CD4-positive, alpha-beta T cell treated with Interferon gamma for 1 hour (primary cell): ENCODE results near the gene FANCG.

Source experiments
- DNase-seq: peaks from one replicate; pipeline ENCODE4 v3.0.0-alpha.2; 2020

FANCG gene

GRCh38 chr9:35057271-35057620 is 22.5 kb downstream of the FANCG start:
- no peak for DNase-seq

DNA sequence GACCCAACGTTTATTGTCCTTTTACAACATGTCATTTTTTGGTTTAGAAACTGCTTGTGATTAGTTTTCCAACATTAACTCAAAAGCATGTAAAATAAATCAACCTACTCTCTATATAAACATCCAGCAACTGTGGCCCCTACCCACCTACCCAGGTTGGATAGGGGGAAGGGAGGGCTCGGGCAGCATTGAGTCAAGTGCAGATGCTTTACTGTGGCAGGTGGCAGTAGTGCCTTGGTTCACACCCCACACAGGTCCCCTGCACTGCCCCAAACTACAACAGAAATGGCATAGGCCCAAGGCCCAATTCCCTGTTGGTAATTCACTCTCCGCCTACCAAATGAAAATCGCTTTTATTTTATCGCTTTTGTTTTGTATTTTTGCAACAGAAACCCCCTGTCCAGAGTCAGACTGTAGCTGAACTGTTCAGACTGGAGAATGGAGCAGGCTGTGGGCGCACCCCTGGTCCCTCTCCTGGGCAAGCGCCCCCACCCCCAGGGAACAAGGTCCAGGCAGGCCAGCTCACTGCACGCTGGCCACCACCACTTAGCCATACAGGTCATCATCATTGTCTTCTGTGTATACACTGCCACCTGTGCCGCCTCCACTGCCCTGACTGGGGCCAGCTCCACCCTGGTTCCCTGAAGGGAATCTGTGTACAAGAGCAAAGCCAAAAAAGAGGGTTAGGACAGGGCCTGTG is 23.0 kb downstream of the FANCG start:
- no peak for DNase-seq

DNA sequence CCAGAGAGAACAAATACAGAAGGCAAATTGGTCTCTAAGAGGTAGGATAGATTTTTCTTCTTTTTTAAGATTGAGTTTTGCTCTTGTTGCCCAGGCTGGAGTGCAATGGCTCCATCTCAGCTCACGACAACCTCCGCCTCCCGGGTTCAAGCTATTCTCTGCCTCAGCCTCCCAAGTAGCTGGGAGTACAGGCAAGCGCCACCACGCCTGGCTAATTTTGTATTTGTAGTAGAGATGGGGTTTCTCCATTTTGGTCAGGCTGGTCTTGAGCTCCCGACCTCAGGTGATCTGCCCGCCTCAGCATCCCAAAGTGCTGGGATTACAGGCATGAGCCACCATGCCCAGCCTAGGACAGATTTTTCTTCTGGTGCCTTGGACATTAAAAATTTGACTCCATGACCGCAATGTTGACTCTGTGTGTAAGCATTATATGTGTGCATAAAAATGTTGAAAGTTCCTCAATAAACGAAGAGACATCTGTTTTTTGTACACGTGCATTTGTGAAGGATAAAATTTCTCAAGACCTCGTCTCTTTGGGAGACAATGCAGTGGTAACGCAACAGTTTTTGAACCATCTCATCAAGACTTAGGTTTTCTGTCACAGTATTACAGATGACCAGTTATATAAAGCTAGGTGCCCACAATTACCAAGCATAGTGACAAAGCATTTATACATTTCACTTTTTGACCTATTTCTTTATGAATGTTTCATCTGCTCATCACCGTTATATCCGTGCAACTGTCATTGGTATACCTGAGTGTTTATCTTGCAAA is 24.7 kb downstream of the FANCG start:
- DNase-seq: no peak

- no peak for DNase-seq
These were observed 25.4 kb downstream of the FANCG start for GRCh38 chr9:35054185-35054835.

- DNase-seq: peak; percentile 12
These were observed 28.4 kb downstream of the FANCG start for GRCh38 chr9:35051069-35051967.

- DNase-seq: no peak
These were observed 31.2 kb downstream of the FANCG start for GRCh38 chr9:35048511-35048910.

GRCh38 chr9:35044071-35044470 is 35.7 kb downstream of the FANCG start:
- DNase-seq: no peak

GRCh38 chr9:35042891-35043545 is 36.7 kb downstream of the FANCG start:
- no peak for DNase-seq

DNA sequence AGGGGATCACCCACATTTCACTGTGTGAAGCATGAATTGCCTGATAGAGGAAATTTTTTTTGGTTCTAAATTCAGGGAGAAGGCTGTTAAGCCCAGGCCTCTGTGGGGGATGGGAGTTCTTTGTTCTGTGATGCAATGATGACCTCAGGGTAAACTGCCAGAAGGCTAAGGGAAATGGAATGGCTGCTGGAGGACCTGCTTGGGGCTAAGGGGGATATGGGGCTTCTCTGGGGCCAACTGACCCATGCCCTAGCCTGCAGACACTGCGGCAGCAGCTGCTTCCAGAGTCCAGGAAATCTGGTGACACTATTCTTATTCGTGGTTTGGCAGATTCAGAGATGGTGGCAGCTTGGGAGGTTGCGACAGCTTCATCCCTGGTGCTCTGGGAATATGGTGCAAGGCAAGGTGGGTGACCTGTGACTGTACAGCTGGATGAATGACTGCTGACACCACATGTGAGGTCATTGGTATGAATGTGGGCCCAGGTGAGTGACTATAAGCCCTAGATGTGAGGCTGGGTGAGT is 37.6 kb downstream of the FANCG start:
- DNase-seq: no peak

DNA sequence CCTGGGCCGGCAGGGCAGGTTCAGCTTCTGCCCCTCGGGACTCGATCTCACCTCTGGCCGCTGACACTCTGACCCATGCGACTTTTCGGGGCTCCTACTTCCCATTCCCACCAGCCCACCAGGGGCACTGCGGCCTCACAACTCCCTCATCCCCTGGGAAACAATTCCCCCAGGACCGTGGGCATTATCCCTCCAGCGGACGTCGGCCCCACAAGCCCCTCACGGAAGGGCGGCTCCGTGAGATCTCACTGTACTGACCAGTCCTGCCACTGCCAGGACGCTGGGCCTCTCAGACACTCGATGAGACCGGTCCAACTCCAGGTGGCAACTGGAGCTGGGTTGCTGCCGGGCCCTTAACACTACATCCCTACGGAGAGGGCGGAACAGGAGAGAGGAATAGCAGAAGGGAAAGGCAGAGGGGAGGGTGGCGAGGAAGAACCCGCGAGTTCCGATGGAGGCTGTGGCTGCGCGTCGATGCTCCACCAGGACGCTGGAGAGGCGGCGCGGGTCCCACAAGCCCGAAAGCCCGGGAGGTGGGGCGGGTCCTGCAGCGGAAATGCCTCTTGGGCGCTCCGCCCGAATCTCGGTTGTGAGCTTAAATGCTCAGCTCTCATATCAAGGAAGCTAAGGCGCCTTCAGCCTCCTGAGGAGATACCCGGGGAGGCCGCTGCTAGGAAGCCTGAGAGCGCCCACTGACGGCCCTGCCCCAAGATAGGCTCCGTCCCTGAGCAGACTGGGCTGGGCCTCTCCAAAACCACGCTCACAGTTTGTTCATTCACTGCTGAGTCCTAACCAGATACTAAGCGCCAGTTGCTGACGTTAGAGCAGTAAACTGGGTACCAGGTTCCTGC is 43.7 kb downstream of the FANCG start:
- peak; percentile 25 for DNase-seq

DNA sequence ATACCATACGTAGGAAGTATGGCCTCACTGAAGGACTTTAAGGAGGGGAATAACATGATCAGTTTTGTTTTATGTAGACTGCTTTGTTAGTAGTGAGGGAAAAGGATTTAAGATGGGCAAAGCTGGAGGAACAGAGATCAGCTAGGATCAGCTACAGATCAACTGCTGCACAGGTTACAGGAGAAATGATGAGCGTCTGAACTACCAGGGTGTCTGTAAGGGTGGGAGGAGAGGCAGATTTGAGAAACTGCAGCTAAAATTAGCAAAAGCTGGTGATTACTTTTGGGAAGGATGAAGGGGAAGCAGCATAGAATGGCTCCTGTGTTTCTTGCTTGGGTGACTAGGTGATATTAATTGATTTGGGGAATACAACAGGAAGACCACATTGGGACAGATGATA is 46.6 kb downstream of the FANCG start:
- no peak for DNase-seq

DNA sequence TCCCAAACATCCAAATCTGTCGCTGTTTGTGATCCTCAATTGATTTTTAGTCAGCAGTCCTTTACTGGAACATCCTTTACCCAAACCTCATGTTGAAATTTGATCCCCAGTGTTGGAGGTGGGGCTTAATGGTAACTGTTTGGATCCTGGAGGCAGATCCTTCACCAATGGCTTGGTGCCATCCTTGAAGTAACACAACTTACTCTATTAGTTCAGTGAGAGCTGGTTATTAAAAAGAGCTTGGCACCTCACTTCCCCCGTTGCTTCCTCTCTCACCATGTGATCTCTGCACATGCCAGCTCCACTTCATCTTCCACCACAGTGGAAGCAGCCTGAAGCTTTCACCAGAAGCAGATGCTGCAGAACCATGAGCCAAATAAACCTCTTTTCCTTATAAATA is 49.9 kb downstream of the FANCG start:
- DNase-seq: no peak

DNA sequence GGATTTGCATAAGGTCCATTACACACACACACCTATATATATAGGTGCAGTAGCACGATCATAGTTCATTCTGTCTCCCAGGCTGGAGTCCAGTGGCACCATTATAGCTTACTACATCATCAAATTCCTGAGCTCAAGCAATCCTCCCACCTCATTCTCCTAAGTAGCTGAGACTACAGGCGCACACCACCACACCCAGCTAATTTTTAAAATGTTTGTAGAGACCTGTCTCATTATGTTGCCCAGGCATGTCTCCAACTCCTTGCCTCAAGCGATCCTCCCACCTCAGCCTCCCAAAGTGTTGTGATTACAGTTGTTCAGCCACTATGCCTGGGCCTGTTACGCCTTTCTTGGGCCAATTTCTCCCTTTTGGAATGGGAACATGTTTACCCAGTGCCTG is 50.5 kb downstream of the FANCG start:
- no peak for DNase-seq

GRCh38 chr9:35028341-35028740 is 51.4 kb downstream of the FANCG start:
- no peak for DNase-seq

GRCh38 chr9:35027860-35028259 is 51.9 kb downstream of the FANCG start:
- DNase-seq: no peak

DNA sequence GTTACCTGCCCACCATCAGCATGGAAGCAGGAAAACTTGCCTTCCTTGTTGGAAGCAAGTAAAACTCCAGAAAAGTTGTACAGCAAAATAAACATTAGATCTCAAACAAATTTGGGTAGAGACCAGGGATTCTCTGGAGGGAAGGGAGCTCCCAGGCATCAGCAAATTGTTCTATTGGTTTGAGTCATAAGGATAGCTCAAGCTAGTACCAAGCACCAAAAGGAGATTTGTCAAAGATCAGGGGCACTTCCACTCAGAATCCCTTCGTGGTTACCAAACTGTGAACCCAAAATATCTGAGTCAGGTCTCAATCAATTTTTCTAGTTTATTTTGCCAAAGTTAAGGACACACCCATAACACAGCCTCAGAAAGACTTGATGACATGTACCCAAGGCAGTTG is 52.4 kb downstream of the FANCG start:
- no peak for DNase-seq

DNA sequence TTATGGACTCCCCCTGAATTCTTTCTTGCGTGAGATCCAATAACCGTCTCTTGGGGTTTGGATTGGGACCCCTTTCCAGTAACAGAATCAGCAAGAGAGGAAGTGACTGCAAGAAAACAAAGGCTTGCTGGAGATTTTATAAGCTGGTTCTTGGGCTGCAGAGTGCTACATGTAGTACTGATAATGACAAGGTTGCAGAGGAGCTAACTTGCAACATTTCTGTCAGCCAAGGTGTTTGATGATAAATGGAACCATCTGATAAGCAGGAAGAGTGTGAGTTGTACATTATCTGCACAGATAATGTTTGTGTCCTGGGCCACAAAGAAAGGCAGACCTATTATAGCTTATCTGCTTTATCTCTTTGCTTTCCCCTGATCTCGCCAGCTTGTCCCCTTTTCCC is 53.1 kb downstream of the FANCG start:
- no peak for DNase-seq
